Measurements from ENCODE around the gene ARHGAP21.
"Not testable (repeated sequence)": the region's sequence is repeated elsewhere in the genome, so short reads cannot be mapped to it uniquely, and the experiment has no call there.

Gene ARHGAP21

DNA sequence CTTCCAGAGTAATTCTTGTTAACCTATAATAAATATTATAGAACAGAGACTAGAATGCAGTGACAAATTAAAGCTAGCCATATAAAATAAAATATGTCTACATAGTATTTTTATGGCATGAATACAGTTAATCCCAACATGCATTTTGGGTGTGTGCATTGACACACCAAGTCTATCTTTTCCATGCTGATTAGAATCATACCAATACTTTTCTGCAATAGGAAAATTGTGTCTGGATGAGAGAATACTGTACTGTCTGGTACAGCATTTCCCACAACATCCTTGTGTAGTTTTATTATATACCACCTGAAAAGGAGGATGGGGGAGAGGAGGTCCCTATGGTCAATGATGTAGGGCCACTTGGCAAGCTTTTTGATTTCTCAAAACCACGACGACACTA lies 100.3 kb downstream of the ARHGAP21 start:
- Histone ChIP-seq H3K4me3 (ENCODE audit: low read length, poor library complexity, severe bottlenecking) (no peak overlapping the region), H3K79me2 (ENCODE audit: insufficient read depth, low read length) (no peaks in the 10 kb centered on the region), H3K9ac (ENCODE audit: low read depth, low read length, poor library complexity, severe bottlenecking) (no peak overlapping the region)

GRCh38 chr10:24622781-24623301 lies 100.8 kb downstream of the ARHGAP21 start:
- H4K20me1 ChIP-seq (ENCODE audit: insufficient read depth, low read length, poor library complexity, severe bottlenecking): no peaks in the 10 kb centered on the region
- no peaks in the 10 kb centered on the region for H3K9me3 ChIP-seq (ENCODE audit: insufficient read depth, low read depth, low read length)
- TF ChIP-seq EZH2phosphoT487 (IDR thresholded peaks at IDR 0.05; ENCODE audit: borderline replicate concordance) (no peak), CTCF (conservative IDR thresholded peaks at IDR 0.05; ENCODE audit: low read length) (no peak)
- H3K9ac ChIP-seq (ENCODE audit: low read depth, low read length, poor library complexity, severe bottlenecking): no peak overlapping the region
- H3F3A ChIP-seq (ENCODE audit: low read depth): no peaks in the 10 kb centered on the region; the same call in 1 of the 2 replicates
- H2AFZ ChIP-seq (ENCODE audit: low read length): no peak overlapping the region
- peaks cover 16% of the 10 kb centered on the region; the same call in 1 of the 2 replicates for H3K36me3 ChIP-seq (ENCODE audit: insufficient read depth, low read length)
- peak overlapping the region; percentile 35 for H3K4me2 ChIP-seq (ENCODE audit: low read depth, low read length, poor library complexity, severe bottlenecking)
- H3K4me3 ChIP-seq (ENCODE audit: low read length, poor library complexity, severe bottlenecking): no peak overlapping the region
- H3K4me1 ChIP-seq (ENCODE audit: insufficient read depth, low read length, poor library complexity, severe bottlenecking): peaks cover 11% of the 10 kb centered on the region
- no peaks in the 10 kb centered on the region for H3K79me2 ChIP-seq (ENCODE audit: insufficient read depth, low read length)
- no peaks in the 10 kb centered on the region for H3K27me3 ChIP-seq (ENCODE audit: insufficient read depth, low read length, poor library complexity, severe bottlenecking)
- H3K9me2 ChIP-seq (replicated peaks; ENCODE audit: low read depth, low read length): no peaks in the 10 kb centered on the region

More for the DNA sequence above, 100.3 kb downstream of the ARHGAP21 start:
- no peaks in the 10 kb centered on the region for H3K27me3 ChIP-seq (ENCODE audit: insufficient read depth, low read length, poor library complexity, severe bottlenecking)
- no peak overlapping the region for H3K4me2 ChIP-seq (ENCODE audit: low read depth, low read length, poor library complexity, severe bottlenecking)
- H3K9me3 ChIP-seq (ENCODE audit: insufficient read depth, low read depth, low read length): no peaks in the 10 kb centered on the region
- peaks cover 11% of the 10 kb centered on the region for H3K4me1 ChIP-seq (ENCODE audit: insufficient read depth, low read length, poor library complexity, severe bottlenecking)
- H2AFZ ChIP-seq (ENCODE audit: low read length): no peak overlapping the region
- H3K36me3 ChIP-seq (ENCODE audit: insufficient read depth, low read length): peaks cover 13% of the 10 kb centered on the region; the same call in 1 of the 2 replicates
- no peak for TF ChIP-seq EZH2phosphoT487 (IDR thresholded peaks at IDR 0.05; ENCODE audit: borderline replicate concordance)
- no peak for TF ChIP-seq CTCF (conservative IDR thresholded peaks at IDR 0.05; ENCODE audit: low read length)
- no peaks in the 10 kb centered on the region for H3K9me2 ChIP-seq (replicated peaks; ENCODE audit: low read depth, low read length)
- no peaks in the 10 kb centered on the region; the same call in 1 of the 2 replicates for H3F3A ChIP-seq (ENCODE audit: low read depth)
- H4K20me1 ChIP-seq (ENCODE audit: insufficient read depth, low read length, poor library complexity, severe bottlenecking): no peaks in the 10 kb centered on the region

DNA sequence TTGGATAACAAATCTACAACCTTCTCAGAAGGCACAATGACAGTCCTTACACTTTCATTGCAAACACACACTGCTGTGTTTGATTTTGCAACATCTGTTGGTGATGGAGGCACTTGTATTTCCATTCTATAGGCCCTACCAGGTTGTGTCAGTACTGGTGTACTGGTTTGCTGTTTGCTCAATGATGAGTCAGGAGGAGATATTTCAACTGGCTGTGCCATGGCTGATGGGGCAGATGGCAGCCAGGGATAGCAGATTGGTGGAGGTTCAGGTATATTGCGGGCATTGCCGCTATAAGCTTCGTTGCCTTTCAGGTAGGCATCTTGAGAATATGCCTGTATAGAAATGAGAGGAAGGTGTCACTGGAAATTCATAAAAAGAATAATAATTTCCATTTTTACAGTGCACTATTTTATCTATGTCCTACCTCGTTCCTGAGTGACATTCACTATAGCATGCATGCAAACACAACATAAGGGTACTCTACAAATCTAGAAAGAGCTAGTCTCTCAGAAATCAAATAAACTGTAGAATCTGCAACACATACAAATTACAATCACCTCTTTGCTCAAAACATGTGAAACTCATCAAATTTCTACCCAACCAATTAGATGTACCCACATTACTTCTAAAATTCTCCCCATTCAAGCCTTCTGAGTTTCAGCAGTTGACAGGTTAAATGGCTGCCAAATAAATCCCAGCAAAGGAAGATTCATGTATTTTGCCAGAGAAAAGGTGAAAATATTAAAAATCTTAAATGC lies 102.5 kb downstream of the ARHGAP21 start:
- not testable (repeated sequence) for H3K9ac ChIP-seq (ENCODE audit: low read depth, low read length, poor library complexity, severe bottlenecking); H3K9me2 ChIP-seq (replicated peaks; ENCODE audit: low read depth, low read length); H3K27me3 ChIP-seq (ENCODE audit: insufficient read depth, low read length, poor library complexity, severe bottlenecking); H3F3A ChIP-seq (ENCODE audit: low read depth); H3K79me2 ChIP-seq (ENCODE audit: insufficient read depth, low read length); H3K4me2 ChIP-seq (ENCODE audit: low read depth, low read length, poor library complexity, severe bottlenecking); H2AFZ ChIP-seq (ENCODE audit: low read length); H4K20me1 ChIP-seq (ENCODE audit: insufficient read depth, low read length, poor library complexity, severe bottlenecking); H3K9me3 ChIP-seq (ENCODE audit: insufficient read depth, low read depth, low read length); H3K4me3 ChIP-seq (ENCODE audit: low read length, poor library complexity, severe bottlenecking)
- H3K4me1 ChIP-seq (ENCODE audit: insufficient read depth, low read length, poor library complexity, severe bottlenecking): peaks cover 11% of the 10 kb centered on the region
- H3K36me3 ChIP-seq (ENCODE audit: insufficient read depth, low read length): peaks cover 16% of the 10 kb centered on the region; the same call in 1 of the 2 replicates

GRCh38 chr10:24619994-24620310 lies 103.7 kb downstream of the ARHGAP21 start:
- H3F3A ChIP-seq (ENCODE audit: low read depth); H3K27me3 ChIP-seq (ENCODE audit: insufficient read depth, low read length, poor library complexity, severe bottlenecking); H4K20me1 ChIP-seq (ENCODE audit: insufficient read depth, low read length, poor library complexity, severe bottlenecking); H3K9ac ChIP-seq (ENCODE audit: low read depth, low read length, poor library complexity, severe bottlenecking); H3K4me3 ChIP-seq (ENCODE audit: low read length, poor library complexity, severe bottlenecking); H3K79me2 ChIP-seq (ENCODE audit: insufficient read depth, low read length); H3K9me3 ChIP-seq (ENCODE audit: insufficient read depth, low read depth, low read length); H3K9me2 ChIP-seq (replicated peaks; ENCODE audit: low read depth, low read length); H3K4me2 ChIP-seq (ENCODE audit: low read depth, low read length, poor library complexity, severe bottlenecking); H2AFZ ChIP-seq (ENCODE audit: low read length): not testable (repeated sequence)
- peaks cover 11% of the 10 kb centered on the region for H3K4me1 ChIP-seq (ENCODE audit: insufficient read depth, low read length, poor library complexity, severe bottlenecking)
- H3K36me3 ChIP-seq (ENCODE audit: insufficient read depth, low read length): peaks cover 16% of the 10 kb centered on the region; the same call in 1 of the 2 replicates

- Histone ChIP-seq H3K36me3 (ENCODE audit: insufficient read depth, low read length) (peaks cover 16% of the 10 kb centered on the region; the same call in 1 of the 2 replicates), H3K4me1 (ENCODE audit: insufficient read depth, low read length, poor library complexity, severe bottlenecking) (peaks cover 11% of the 10 kb centered on the region)
- H3K79me2 ChIP-seq (ENCODE audit: insufficient read depth, low read length); H3K4me3 ChIP-seq (ENCODE audit: low read length, poor library complexity, severe bottlenecking); H3K9ac ChIP-seq (ENCODE audit: low read depth, low read length, poor library complexity, severe bottlenecking); H3K27me3 ChIP-seq (ENCODE audit: insufficient read depth, low read length, poor library complexity, severe bottlenecking); H2AFZ ChIP-seq (ENCODE audit: low read length); H3K9me2 ChIP-seq (replicated peaks; ENCODE audit: low read depth, low read length); H4K20me1 ChIP-seq (ENCODE audit: insufficient read depth, low read length, poor library complexity, severe bottlenecking); H3K4me2 ChIP-seq (ENCODE audit: low read depth, low read length, poor library complexity, severe bottlenecking); H3F3A ChIP-seq (ENCODE audit: low read depth); H3K9me3 ChIP-seq (ENCODE audit: insufficient read depth, low read depth, low read length): not testable (repeated sequence)
Observed at GRCh38 chr10:24619291-24619993, 104.2 kb downstream of the ARHGAP21 start.

All from Loucy (cell line).